HepG2 (cell line): ENCODE data around the gene GPN2. TPM values are rescaled to one million over a fixed set of nuclear protein-coding genes. Genes with fewer than 3 reads are reported as not detected.

Experiments used
- BRD4 ChIP-seq: sonication (generic); formaldehyde crosslinking; IDR thresholded peaks from 2 replicates; pipeline ENCODE4 v1.4.0; 2020; ENCODE audit warnings: missing genetic modification reagents
- CREB3 ChIP-seq: sonication (generic); formaldehyde crosslinking; IDR thresholded peaks from 2 replicates; pipeline ENCODE4 v1.5.0; 2020; ENCODE audit warnings: missing genetic modification reagents
- HMGXB4 ChIP-seq, 2 experiments: sonication (generic) in 1 of 2; formaldehyde crosslinking in 1 of 2; IDR thresholded peaks; 2 replicates each; pipeline versions ENCODE4 v1.4.0 to v1.6.1; 2018 to 2020; ENCODE audit warnings: missing genetic modification reagents in 2 of 2, borderline replicate concordance in 1 of 2, low read depth in 1 of 2, mild to moderate bottlenecking in 1 of 2, missing biosample characterization in 1 of 2
- HNRNPK ChIP-seq: fragments of 200-400 bp; formaldehyde crosslinking; IDR thresholded peaks from 2 replicates; pipeline ENCODE4 v1.6.1; 2018; ENCODE audit warnings: low read length, low read depth, moderate library complexity, mild to moderate bottlenecking; ENCODE audit not compliant: poor library complexity, severe bottlenecking
- KDM3A ChIP-seq: IDR thresholded peaks from 2 replicates; pipeline ENCODE4 v1.6.1; 2018; ENCODE audit warnings: low read depth, missing compliant biosample characterization
- KLF6 ChIP-seq: IDR thresholded peaks from 2 replicates; pipeline ENCODE4 v1.8.0; 2016; ENCODE audit warnings: missing biosample characterization, missing genetic modification reagents
- SP5 ChIP-seq: IDR thresholded peaks from 2 replicates; pipeline ENCODE4 v1.6.1; 2016; ENCODE audit warnings: low read depth, borderline replicate concordance
- SRSF4 ChIP-seq: fragments of 200-400 bp; formaldehyde crosslinking; IDR thresholded peaks from one replicate; pipeline ENCODE4 v1.6.1; 2018; ENCODE audit warnings: mild to moderate bottlenecking, low read depth, low read length, moderate library complexity; ENCODE audit not compliant: poor library complexity, severe bottlenecking
- YEATS2 ChIP-seq: sonication (generic); formaldehyde crosslinking; IDR thresholded peaks from 2 replicates; pipeline ENCODE4 v1.4.0; 2020; ENCODE audit warnings: missing genetic modification reagents, borderline replicate concordance
- ZNF354B ChIP-seq: sonication (generic); formaldehyde crosslinking; IDR thresholded peaks from 2 replicates; pipeline ENCODE4 v1.8.0; 2022; ENCODE audit warnings: mild to moderate bottlenecking, missing genetic modification reagents
- ZNF597 ChIP-seq: sonication (generic); formaldehyde crosslinking; IDR thresholded peaks from 2 replicates; pipeline ENCODE4 v1.5.0; 2020; ENCODE audit warnings: missing genetic modification reagents
- ZNF605 ChIP-seq: sonication (generic); formaldehyde crosslinking; IDR thresholded peaks from 2 replicates; pipeline ENCODE4 v1.8.0; 2022; ENCODE audit warnings: mild to moderate bottlenecking, missing genetic modification reagents
- ZNF615 ChIP-seq: sonication (generic); formaldehyde crosslinking; IDR thresholded peaks from 2 replicates; pipeline ENCODE4 v1.5.0; 2020; ENCODE audit warnings: mild to moderate bottlenecking, missing genetic modification reagents, borderline replicate concordance
- ZNF644 ChIP-seq: IDR thresholded peaks from 2 replicates; pipeline ENCODE4 v1.6.1; 2016; ENCODE audit warnings: low read depth
- ZNF766 ChIP-seq: sonication (generic); formaldehyde crosslinking; IDR thresholded peaks from 2 replicates; pipeline ENCODE4 v1.5.0; 2020; ENCODE audit warnings: missing genetic modification reagents, borderline replicate concordance
- polyA plus RNA-seq, 8 experiments: library from polyadenylated mRNA; depleted of rRNA in 3 of 8; stranded (reverse) in 7 of 8; unstranded in 1 of 8; fragments of >200 nt; fragmentation: Illumina TruSeq in 4 of 8; extraction: Trizol in 4 of 8; gene quantifications; 2 replicates each; pipeline versions ENCODE4 v1.2.1 to v1.2.3, GENCODE V29; 2011 to 2016; ENCODE audit warnings: low read depth in 4 of 8, missing spikeins in 1 of 8, mixed read lengths in 1 of 8; ENCODE audit not compliant: insufficient read depth in 1 of 8
- total RNA-seq, 5 experiments: library from RNA; depleted of rRNA; stranded (reverse); fragments of >200 nt; fragmentation: Illumina TruSeq; extraction: Trizol; gene quantifications; 2 replicates each; pipeline ENCODE4 v1.2.3, GENCODE V29; 2016; ENCODE audit warnings: low read depth in 1 of 5
- TF ChIP-seq, protein P1 (sequence below): sonication (generic); formaldehyde crosslinking; IDR thresholded peaks from 2 replicates; pipeline ENCODE4 v1.4.0; 2020; ENCODE audit warnings: missing genetic modification reagents
- TF ChIP-seq, protein P2 (sequence below): IDR thresholded peaks from 2 replicates; pipeline ENCODE4 v1.6.1; 2016; ENCODE audit warnings: low read depth

Gene GPN2
- total and polyA plus RNA-seq, 2 of the 13 experiments (the other 11 are each of a cell fraction or from before 2014, with no cell fraction given): 19.3 to 38.9 TPM

DNA sequence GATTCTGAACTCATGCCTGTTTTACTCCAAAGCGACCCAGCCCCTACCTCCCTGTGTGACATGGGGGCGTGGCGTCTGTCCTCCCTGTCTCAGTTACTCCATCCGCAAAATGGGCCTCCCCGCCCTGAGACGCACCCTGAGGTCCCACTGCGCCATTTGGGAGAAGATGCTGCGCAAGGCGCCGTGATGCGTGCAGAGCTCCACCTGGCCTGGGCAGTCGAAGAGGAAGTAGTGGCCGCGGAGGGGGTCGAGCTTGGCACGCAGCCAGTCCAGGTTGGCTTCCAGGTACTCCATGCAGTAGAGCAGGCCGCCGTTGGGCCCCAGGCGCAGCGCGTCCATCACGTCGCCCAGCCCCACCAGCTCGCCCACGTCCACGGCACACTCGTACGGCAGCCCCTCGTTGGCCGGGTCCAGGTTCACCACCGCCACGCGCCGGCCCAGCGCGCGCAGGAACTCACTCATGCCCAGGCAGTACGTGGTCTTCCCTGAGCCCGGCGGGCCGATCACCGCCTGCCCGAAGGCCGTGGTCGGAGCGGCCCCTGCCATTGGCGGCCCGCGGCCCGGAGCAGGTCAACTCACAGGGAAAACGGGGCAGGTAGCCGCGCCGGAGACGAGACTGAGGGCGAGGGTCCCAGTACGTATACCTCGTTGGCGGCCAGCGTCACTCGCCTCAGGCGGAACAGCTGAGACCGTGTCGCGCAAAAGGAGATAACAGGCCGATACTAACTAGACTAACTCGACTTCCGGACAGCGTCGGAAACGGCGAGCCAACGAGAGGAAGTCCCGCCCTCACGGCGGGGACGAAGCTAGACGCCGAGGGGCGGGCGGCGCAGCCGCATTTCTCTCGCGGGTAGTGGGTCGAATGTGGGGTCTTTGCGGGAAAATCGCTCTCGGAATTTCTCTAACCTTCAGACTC lies at the start of gene GPN2 (continued):
- TF ChIP-seq, protein P1, sequence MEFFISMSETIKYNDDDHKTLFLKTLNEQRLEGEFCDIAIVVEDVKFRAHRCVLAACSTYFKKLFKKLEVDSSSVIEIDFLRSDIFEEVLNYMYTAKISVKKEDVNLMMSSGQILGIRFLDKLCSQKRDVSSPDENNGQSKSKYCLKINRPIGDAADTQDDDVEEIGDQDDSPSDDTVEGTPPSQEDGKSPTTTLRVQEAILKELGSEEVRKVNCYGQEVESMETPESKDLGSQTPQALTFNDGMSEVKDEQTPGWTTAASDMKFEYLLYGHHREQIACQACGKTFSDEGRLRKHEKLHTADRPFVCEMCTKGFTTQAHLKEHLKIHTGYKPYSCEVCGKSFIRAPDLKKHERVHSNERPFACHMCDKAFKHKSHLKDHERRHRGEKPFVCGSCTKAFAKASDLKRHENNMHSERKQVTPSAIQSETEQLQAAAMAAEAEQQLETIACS (CRISPR knock-in tag): no peak; the same call in 1 of the 2 replicates
- no peak; the same call in 1 of the 2 replicates for TF ChIP-seq ZNF354B (CRISPR knock-in tag)
- no peak for TF ChIP-seq KLF6 (CRISPR knock-in tag)
- peak; percentile 71 to 96; a peak in 3 of 4 replicates for TF ChIP-seq HMGXB4 (CRISPR knock-in tag; IDR thresholded peaks at IDR 0.05; ENCODE audit: borderline replicate concordance in 1 of 2, low read depth in 1 of 2)
- 0 out of 2 replicates have a peak, but pooled peaks have one; percentile 16 for TF ChIP-seq SP5
- TF ChIP-seq HNRNPK: no peak
- no peak for TF ChIP-seq ZNF597 (CRISPR knock-in tag)
- TF ChIP-seq BRD4 (CRISPR knock-in tag): no peak; the same call in none of the 2 replicates
- peak; percentile 84 for TF ChIP-seq YEATS2 (CRISPR knock-in tag)
- TF ChIP-seq CREB3 (CRISPR knock-in tag): 0 out of 2 replicates have a peak, but pooled peaks have one; percentile 43
- no peak for TF ChIP-seq SRSF4
- TF ChIP-seq, protein P2, sequence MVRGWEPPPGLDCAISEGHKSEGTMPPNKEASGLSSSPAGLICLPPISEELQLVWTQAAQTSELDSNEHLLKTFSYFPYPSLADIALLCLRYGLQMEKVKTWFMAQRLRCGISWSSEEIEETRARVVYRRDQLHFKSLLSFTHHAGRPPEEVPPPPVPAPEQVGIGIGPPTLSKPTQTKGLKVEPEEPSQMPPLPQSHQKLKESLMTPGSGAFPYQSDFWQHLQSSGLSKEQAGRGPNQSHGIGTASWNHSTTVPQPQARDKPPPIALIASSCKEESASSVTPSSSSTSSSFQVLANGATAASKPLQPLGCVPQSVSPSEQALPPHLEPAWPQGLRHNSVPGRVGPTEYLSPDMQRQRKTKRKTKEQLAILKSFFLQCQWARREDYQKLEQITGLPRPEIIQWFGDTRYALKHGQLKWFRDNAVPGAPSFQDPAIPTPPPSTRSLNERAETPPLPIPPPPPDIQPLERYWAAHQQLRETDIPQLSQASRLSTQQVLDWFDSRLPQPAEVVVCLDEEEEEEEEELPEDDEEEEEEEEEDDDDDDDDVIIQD (CRISPR knock-in tag): no peak
- TF ChIP-seq ZNF766: 0 out of 2 replicates have a peak, but pooled peaks have one; percentile 30
- 0 out of 2 replicates have a peak, but pooled peaks have one; percentile 48 for TF ChIP-seq ZNF615 (CRISPR knock-in tag)
- TF ChIP-seq ZNF644 (CRISPR knock-in tag): no peak
- TF ChIP-seq ZNF605: 0 out of 2 replicates have a peak, but pooled peaks have one; percentile 63
- TF ChIP-seq KDM3A (CRISPR knock-in tag): no peak
